GM12878 (cell line): ENCODE data around the gene ESRRB. TPM values are rescaled to one million over a fixed set of nuclear protein-coding genes. Genes with fewer than 3 reads are reported as not detected.

Source experiments
- ATAC-seq: fragments of 200-7000 bp; cut with Tn5 transposase; 3 replicates; pipeline ENCODE4 v1.9.1; 2020; ENCODE audit warnings: mild to moderate bottlenecking, moderate library complexity
- BruUV-seq: library from RNA; stranded (reverse); fragments of 400-500 nt; replicated peaks from 2 replicates; lab custom pipeline; 2021; lab: Mats Ljungman, UMichigan
- CTCF ChIA-PET: fragments of 300-600 bp; sonication (Branson Sonifier 250); formaldehyde crosslinking; extraction: SDS; loops from one replicate; lab custom pipeline; 2021; ENCODE audit warnings: inconsistent platforms; lab: Yijun Ruan, JAX
- POLR2A ChIA-PET: fragments of 350-600 bp; formaldehyde crosslinking; extraction: SDS; loops from one replicate; lab custom pipeline; 2021; ENCODE audit warnings: inconsistent platforms; lab: Charles Lee
- RAD21 ChIA-PET: fragments of 300-600 bp; sonication (Branson Sonifier 250); formaldehyde crosslinking; loops from one replicate; lab custom pipeline; 2023; ENCODE audit warnings: antibody characterized with exemption; ENCODE audit not compliant: unreplicated experiment; lab: Charles Lee
- SMC1A ChIA-PET: fragments of 300-600 bp; sonication (Branson Sonifier 250); formaldehyde crosslinking; loops from one replicate; lab custom pipeline; 2023; ENCODE audit not compliant: unreplicated experiment, uncharacterized antibody; lab: Charles Lee
- DNase-seq: peaks from one replicate; pipeline ENCODE4 v3.0.0-alpha.2; 2011; ENCODE audit warnings: low read depth, low spot score
- FAIRE-seq: peaks from 3 replicates; lab custom pipeline; 2011; peaks lifted over from hg19 to GRCh38; lab: Jason Lieb, UNC
- H2AFZ ChIP-seq: 2 replicates; pipeline ENCODE4 v1.6.0; 2011; ENCODE audit warnings: low read depth, low read length, control low read depth; ENCODE audit not compliant: control insufficient read depth
- H3K27ac ChIP-seq: 2 replicates; pipeline ENCODE4 v1.5.1; 2011; ENCODE audit warnings: control low read depth; ENCODE audit not compliant: control insufficient read depth, insufficient read depth
- H3K27me3 ChIP-seq, 2 experiments: replicated peaks in 1 of 2; 2 replicates each; pipeline versions ENCODE4 v1.6.0 to v1.6.1; 2011; ENCODE audit warnings: low read length in 1 of 2; ENCODE audit not compliant: control insufficient read depth in 2 of 2, insufficient read depth in 2 of 2
- H3K36me3 ChIP-seq, 2 experiments: 2 replicates each; pipeline ENCODE4 v1.5.1; 2011; ENCODE audit warnings: low read length in 1 of 2; ENCODE audit not compliant: control insufficient read depth in 2 of 2, insufficient read depth in 2 of 2
- H3K4me1 ChIP-seq: 2 replicates; pipeline ENCODE4 v1.6.1; 2011; ENCODE audit warnings: mild to moderate bottlenecking, low read length, moderate library complexity, mixed read lengths; ENCODE audit not compliant: control insufficient read depth, insufficient read depth
- H3K4me2 ChIP-seq: 2 replicates; pipeline ENCODE4 v1.6.0; 2011; ENCODE audit warnings: control low read depth; ENCODE audit not compliant: control insufficient read depth, insufficient read depth
- H3K4me3 ChIP-seq: fragments of 200-600 bp; sonication (generic); 2 replicates; pipeline ENCODE4 v1.5.1; 2016
- H3K79me2 ChIP-seq: 2 replicates; pipeline ENCODE4 v1.6.0; 2011; ENCODE audit warnings: low read length; ENCODE audit not compliant: control insufficient read depth, insufficient read depth
- H3K9ac ChIP-seq: 2 replicates; pipeline ENCODE4 v1.8.0; 2011; ENCODE audit warnings: low read length, control low read depth, mixed read lengths; ENCODE audit not compliant: control insufficient read depth, insufficient read depth
- H3K9me3 ChIP-seq: replicated peaks from 3 replicates; pipeline ENCODE4 v1.5.1; 2011; ENCODE audit warnings: mild to moderate bottlenecking, low read length; ENCODE audit not compliant: control insufficient read depth, insufficient read depth
- H4K20me1 ChIP-seq: 2 replicates; pipeline ENCODE4 v1.6.0; 2011; ENCODE audit not compliant: control insufficient read depth, insufficient read depth
- CEBPB ChIP-seq, 2 experiments: fragments of 150-350 bp in 1 of 2; IDR thresholded peaks; 2 replicates each; pipeline ENCODE4 v1.6.1; 2012 to 2014; ENCODE audit warnings: low read depth in 2 of 2, low read length in 2 of 2, borderline replicate concordance in 1 of 2, inconsistent platforms in 1 of 2
- FOXM1 ChIP-seq: IDR thresholded peaks from 2 replicates; pipeline ENCODE4 v1.6.1; 2012; ENCODE audit warnings: low read depth, mild to moderate bottlenecking, inconsistent platforms, low read length, moderate library complexity
- GABPA ChIP-seq: IDR thresholded peaks from 2 replicates; pipeline ENCODE4 v1.6.1; 2014; ENCODE audit warnings: antibody characterized with exemption, low read depth, mild to moderate bottlenecking, inconsistent platforms
- GATAD2B ChIP-seq: fragments of 450-650 bp; conservative IDR thresholded peaks from 2 replicates; pipeline ENCODE4 v1.6.1; 2017; ENCODE audit warnings: low read depth, mild to moderate bottlenecking, moderate library complexity
- KLF5 ChIP-seq: fragments of 450-650 bp; IDR thresholded peaks from 2 replicates; pipeline ENCODE4 v1.6.1; 2014; ENCODE audit warnings: mild to moderate bottlenecking; ENCODE audit not compliant: partially characterized antibody
- MEF2A ChIP-seq: IDR thresholded peaks from 2 replicates; pipeline ENCODE4 v1.6.1; 2011; ENCODE audit warnings: low read depth, mild to moderate bottlenecking, low read length, moderate library complexity; ENCODE audit not compliant: insufficient read depth
- MTA2 ChIP-seq: fragments of 450-650 bp; IDR thresholded peaks from 2 replicates; pipeline ENCODE4 v1.6.1; 2016; ENCODE audit warnings: low read depth, mild to moderate bottlenecking, moderate library complexity
- NKRF ChIP-seq: fragments of 450-650 bp; conservative IDR thresholded peaks from 2 replicates; pipeline ENCODE4 v1.6.1; 2017; ENCODE audit warnings: mild to moderate bottlenecking, moderate library complexity
- PAX8 ChIP-seq: fragments of 450-650 bp; IDR thresholded peaks from 2 replicates; pipeline ENCODE4 v1.6.1; 2017; ENCODE audit warnings: mild to moderate bottlenecking, moderate library complexity
- PML ChIP-seq: IDR thresholded peaks from 2 replicates; pipeline ENCODE4 v1.6.1; 2012; ENCODE audit warnings: low read length, inconsistent platforms
- RAD21 ChIP-seq: IDR thresholded peaks from 2 replicates; pipeline ENCODE4 v1.6.1; 2011; ENCODE audit warnings: mild to moderate bottlenecking, low read depth, low read length, moderate library complexity; ENCODE audit not compliant: insufficient read depth
- RFX5 ChIP-seq: IDR thresholded peaks from 2 replicates; pipeline ENCODE4 v1.6.1; 2011; ENCODE audit warnings: low read depth, low read length, improper control_type of control experiment
- SREBF1 ChIP-seq: IDR thresholded peaks from 2 replicates; pipeline ENCODE4 v1.6.1; 2012; ENCODE audit warnings: mild to moderate bottlenecking, low read length
- STAT1 ChIP-seq: fragments of 450-650 bp; conservative IDR thresholded peaks from 2 replicates; pipeline ENCODE4 v1.6.1; 2014; ENCODE audit warnings: antibody characterized with exemption, mild to moderate bottlenecking
- STAT3 ChIP-seq: IDR thresholded peaks from 2 replicates; pipeline ENCODE4 v1.6.1; 2011; ENCODE audit warnings: low read depth, low read length, improper control_type of control experiment
- TAF1 ChIP-seq: IDR thresholded peaks from 2 replicates; pipeline ENCODE4 v1.6.1; 2011; ENCODE audit warnings: mild to moderate bottlenecking, low read depth, low read length, borderline replicate concordance
- WGBS: methylation state at CpG from one replicate; pipeline ENCODE4 v1.1.6; 2016; ENCODE audit warnings: low lambda C conversion rate; ENCODE audit not compliant: insufficient replicate concordance, insufficient coverage; ENCODE audit errors: missing lambda C conversion rate; 5-methylcytosine and 5-hydroxymethylcytosine counted together
- in situ Hi-C: fragments of 300-500 bp; cut with MboI; formaldehyde crosslinking; loops from 9 replicates; pipeline ENCODE4 v1.14.3; 2018; ENCODE audit warnings: mixed read lengths
- intact Hi-C: fragments of 100-400 bp; cut with micrococcal nuclease; formaldehyde crosslinking; loops from one replicate; pipeline ENCODE4 v1.14.2; 2022; ENCODE audit not compliant: unreplicated experiment
- polyA plus RNA-seq, 11 experiments: library from polyadenylated mRNA; depleted of rRNA in 4 of 11; unstranded in 6 of 11; stranded (reverse) in 5 of 11; fragments of >200 nt; fragmentation: Nextera tagmentation in 4 of 11; fragmentation: Illumina TruSeq in 1 of 11; extraction: Ambion mirVana in 4 of 11; extraction: Trizol in 1 of 11; gene quantifications; 1 replicate in 1 of 11; 2 replicates in 10 of 11; pipeline versions ENCODE4 v1.2.1 to v1.2.3, GENCODE V29; 2011 to 2016; ENCODE audit warnings: inconsistent platforms in 2 of 11, missing spikeins in 2 of 11, low read depth in 1 of 11
- total RNA-seq, 4 experiments: library from RNA; depleted of rRNA in 3 of 4; stranded (reverse); fragments of >200 nt in 3 of 4; fragmentation: Illumina TruSeq in 1 of 4; extraction: Trizol in 1 of 4; gene quantifications; 2 replicates each; pipeline versions ENCODE4 v1.2.1 to v1.2.3, GENCODE V29; 2013 to 2021

Gene ESRRB
- total and polyA plus RNA-seq, 10 of the 15 experiments (the other 5 are each of a cell fraction or from before 2014, with no cell fraction given) = 0.03 to 0.73 (median 0.11) TPM; not detected in 6

GRCh38 chr14:76541594-76542219 lies 165.8 kb downstream of the ESRRB start:
- intact Hi-C loops (no loop called here), in situ Hi-C loops (no loop called here)
- CTCF ChIA-PET = interaction anchor here (0.5 kb wide), 1 partner anchor 376 kb away, joined by 3 read pairs; no protein-coding TSS in a partner anchor
- Histone ChIP-seq H3K36me3 (no peaks in the 10 kb centered on the region), H3K79me2 (no peaks in the 10 kb centered on the region), H3K27ac (no peak overlapping the region), H3K27me3 (no peaks in the 10 kb centered on the region; a peak in 2 of 4 replicates), H3K4me2 (no peak overlapping the region), H3K9me3 (no peaks in the 10 kb centered on the region), H3K4me3 (no peak overlapping the region), H4K20me1 (no peaks in the 10 kb centered on the region), H3K4me1 (no peaks in the 10 kb centered on the region), H2AFZ (no peak overlapping the region), H3K9ac (no peak overlapping the region)
- SMC1A ChIA-PET = no interaction called here
- RAD21 ChIA-PET = no interaction called here
- no peak for FAIRE-seq
- ATAC-seq = no peak
- no peak for DNase-seq
- WGBS = 14% methylated on average over 10 of the region's 10 CpGs
- POLR2A ChIA-PET = no interaction called here
- no TSS peak for BruUV-seq
- TF ChIP-seq MEF2A (no peak), MTA2 (no peak), GATAD2B (no peak), KLF5 (no peak), STAT3 (no peak)

GRCh38 chr14:76546426-76547221 lies 170.7 kb downstream of the ESRRB start:
- CTCF ChIA-PET = interaction anchor here (0.6 kb wide), 1 partner anchor 102 kb away, joined by 4 read pairs; no protein-coding TSS in a partner anchor
- POLR2A ChIA-PET = no interaction called here
- in situ Hi-C loops = no loop called here
- no peak overlapping the region for H3K27ac ChIP-seq
- ATAC-seq = peak; percentile 69
- H3K4me1 ChIP-seq = no peaks in the 10 kb centered on the region
- no peak overlapping the region for H3K4me3 ChIP-seq
- H3K4me2 ChIP-seq = no peak overlapping the region
- no peak overlapping the region for H2AFZ ChIP-seq
- no peak overlapping the region for H3K9ac ChIP-seq
- H3K27me3 ChIP-seq = no peaks in the 10 kb centered on the region; a peak in 2 of 4 replicates
- H3K9me3 ChIP-seq = no peaks in the 10 kb centered on the region
- DNase-seq = no peak
- RAD21 ChIA-PET = no interaction called here
- H4K20me1 ChIP-seq = no peaks in the 10 kb centered on the region
- intact Hi-C loops = no loop called here
- BruUV-seq = no TSS peak
- no peaks in the 10 kb centered on the region for H3K79me2 ChIP-seq
- FAIRE-seq = no peak
- SMC1A ChIA-PET = no interaction called here
- no peaks in the 10 kb centered on the region for H3K36me3 ChIP-seq
- 39% methylated on average over 10 of the region's 10 CpGs for WGBS
- TF ChIP-seq STAT3 = no peak
- TF ChIP-seq STAT1 = no peak
- no peak for TF ChIP-seq PML
- no peak for TF ChIP-seq GABPA
- TF ChIP-seq RFX5 = no peak
- no peak for TF ChIP-seq TAF1
- TF ChIP-seq SREBF1 = no peak
- no peak for TF ChIP-seq CEBPB (IDR thresholded peaks at IDR 0.05; ENCODE audit: borderline replicate concordance in 1 of 2, low read depth in 2 of 2, low read length in 2 of 2)
- TF ChIP-seq FOXM1 = no peak
- no peak for TF ChIP-seq KLF5
- no peak for TF ChIP-seq PAX8
- TF ChIP-seq NKRF = no peak
- TF ChIP-seq RAD21 = peak; percentile 36
